ENCODE measurements around the gene PTPRD.

DNA sequence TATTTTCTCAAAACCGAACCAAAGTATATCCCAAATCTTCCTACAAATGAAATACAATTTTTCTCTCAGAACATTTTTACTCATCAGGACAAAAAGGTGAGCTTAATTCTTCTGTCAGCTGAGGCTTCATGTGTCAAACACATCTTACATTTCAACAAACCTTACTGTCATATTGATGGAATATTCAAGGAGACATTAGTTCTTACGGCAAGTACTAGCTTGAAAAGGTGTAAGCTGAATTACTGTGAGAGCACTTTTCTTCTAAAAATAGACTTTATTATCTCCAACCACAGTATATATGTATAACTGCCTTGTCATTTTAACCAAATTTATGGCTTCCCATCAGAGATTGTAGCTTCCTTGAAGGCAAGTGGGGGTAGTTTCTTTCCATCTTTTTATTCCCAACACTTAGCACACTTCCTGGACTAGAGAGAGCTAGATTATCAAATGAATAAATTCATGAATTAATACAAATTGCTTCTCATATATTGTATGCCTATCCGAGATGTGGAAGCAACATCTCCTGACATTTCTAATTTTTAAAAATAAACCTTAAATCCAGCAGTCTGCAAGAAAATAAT, 1990.5 kb downstream of the PTPRD start:
- TF ChIP-seq, protein P1, sequence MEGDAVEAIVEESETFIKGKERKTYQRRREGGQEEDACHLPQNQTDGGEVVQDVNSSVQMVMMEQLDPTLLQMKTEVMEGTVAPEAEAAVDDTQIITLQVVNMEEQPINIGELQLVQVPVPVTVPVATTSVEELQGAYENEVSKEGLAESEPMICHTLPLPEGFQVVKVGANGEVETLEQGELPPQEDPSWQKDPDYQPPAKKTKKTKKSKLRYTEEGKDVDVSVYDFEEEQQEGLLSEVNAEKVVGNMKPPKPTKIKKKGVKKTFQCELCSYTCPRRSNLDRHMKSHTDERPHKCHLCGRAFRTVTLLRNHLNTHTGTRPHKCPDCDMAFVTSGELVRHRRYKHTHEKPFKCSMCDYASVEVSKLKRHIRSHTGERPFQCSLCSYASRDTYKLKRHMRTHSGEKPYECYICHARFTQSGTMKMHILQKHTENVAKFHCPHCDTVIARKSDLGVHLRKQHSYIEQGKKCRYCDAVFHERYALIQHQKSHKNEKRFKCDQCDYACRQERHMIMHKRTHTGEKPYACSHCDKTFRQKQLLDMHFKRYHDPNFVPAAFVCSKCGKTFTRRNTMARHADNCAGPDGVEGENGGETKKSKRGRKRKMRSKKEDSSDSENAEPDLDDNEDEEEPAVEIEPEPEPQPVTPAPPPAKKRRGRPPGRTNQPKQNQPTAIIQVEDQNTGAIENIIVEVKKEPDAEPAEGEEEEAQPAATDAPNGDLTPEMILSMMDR (conservative IDR thresholded peaks at IDR 0.05; ENCODE audit: low read length): no peak
- TF ChIP-seq EZH2phosphoT487 (IDR thresholded peaks at IDR 0.05; ENCODE audit: borderline replicate concordance, low read depth, low read length): no peak

Measured in OCI-LY7 (cell line).